K562 (cell line): ENCODE data around the gene METAP1D. TPM values are rescaled to one million over a fixed set of nuclear protein-coding genes. Genes with fewer than 3 reads are reported as not detected.

Experiments
- ATF1 ChIP-seq, 2 experiments: fragments of 450-650 bp in 1 of 2; IDR thresholded peaks; 2 replicates each; pipeline ENCODE4 v1.6.1; 2016; ENCODE audit warnings: missing compliant biosample characterization in 1 of 2, missing genetic modification characterization in 1 of 2
- PHB2 ChIP-seq: fragments of 450-650 bp; IDR thresholded peaks from 2 replicates; pipeline ENCODE4 v1.6.1; 2017; ENCODE audit warnings: low read depth
- RBM17 ChIP-seq: fragments of 200-400 bp; formaldehyde crosslinking; IDR thresholded peaks from 2 replicates; pipeline ENCODE4 v1.6.1; 2017; ENCODE audit warnings: low read depth, mild to moderate bottlenecking, low read length, borderline replicate concordance
- SAFB2 ChIP-seq: fragments of 200-400 bp; formaldehyde crosslinking; IDR thresholded peaks from 2 replicates; pipeline ENCODE4 v1.6.1; 2018; ENCODE audit warnings: borderline replicate concordance, low read length, low read depth, moderate library complexity; ENCODE audit not compliant: severe bottlenecking
- ZNF175 ChIP-seq: fragments of 200-800 bp; sonication (Bioruptor generic); IDR thresholded peaks from 2 replicates; pipeline ENCODE4 v1.6.1; 2016; ENCODE audit warnings: low read depth, mild to moderate bottlenecking, missing genetic modification characterization, missing compliant biosample characterization
- ZNF518B ChIP-seq: fragments of 250-450 bp; sonication (Bioruptor Pico); IDR thresholded peaks from 2 replicates; pipeline ENCODE4 v1.5.0; 2021; ENCODE audit warnings: mild to moderate bottlenecking, moderate library complexity
- ZSCAN32 ChIP-seq: fragments of 450-650 bp; formaldehyde crosslinking; IDR thresholded peaks from 2 replicates; pipeline ENCODE4 v1.4.0; 2020; ENCODE audit warnings: mild to moderate bottlenecking, moderate library complexity
- polyA plus RNA-seq, 8 experiments: library from polyadenylated mRNA; depleted of rRNA in 4 of 8; stranded (reverse) in 5 of 8; unstranded in 3 of 8; fragments of >200 nt; fragmentation: Nextera tagmentation in 2 of 8; fragmentation: Illumina TruSeq in 1 of 8; extraction: Ambion mirVana in 2 of 8; extraction: Trizol in 1 of 8; gene quantifications; 2 replicates each; pipeline versions ENCODE4 v1.2.1 to v1.2.3, GENCODE V29; 2011 to 2014; ENCODE audit warnings: inconsistent platforms in 1 of 8, missing spikeins in 1 of 8
- total RNA-seq, 7 experiments: library from RNA; depleted of rRNA in 6 of 7; stranded (reverse); fragments of >200 nt in 6 of 7; fragmentation: Illumina TruSeq in 2 of 7; extraction: Trizol in 2 of 7; gene quantifications; 2 replicates each; pipeline versions ENCODE4 v1.2.1 to v1.2.3, GENCODE V29; 2011 to 2021; ENCODE audit warnings: low replicate concordance in 1 of 7

The METAP1D gene
- total and polyA plus RNA-seq, 9 of the 15 experiments (the other 6 are each of a cell fraction or from before 2014, with no cell fraction given): 8.0 to 23.4 (median 15.7) TPM

DNA sequence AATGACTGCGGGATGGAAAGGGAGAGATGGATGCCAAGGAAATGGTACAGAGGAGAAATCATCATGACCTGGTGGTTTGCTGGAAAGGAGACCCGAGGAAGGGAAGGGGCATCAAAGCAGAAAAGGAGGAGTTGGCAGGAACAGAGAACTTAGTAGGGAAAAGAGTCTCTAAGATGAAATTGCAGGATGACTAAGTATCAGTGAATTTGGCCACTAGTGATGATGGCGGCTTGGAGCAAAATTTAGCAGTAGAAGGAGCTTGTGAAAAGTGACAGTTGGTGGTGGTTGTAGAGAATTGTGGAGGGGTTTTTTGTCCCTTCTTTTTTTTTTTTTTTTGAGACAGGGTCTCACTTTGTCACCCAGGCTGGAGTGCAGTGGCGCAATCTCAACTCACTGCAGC, 10.1 kb downstream of the METAP1D start (continued):
- TF ChIP-seq ATF1 (CRISPR knock-in tag; IDR thresholded peaks at IDR 0.05) (no peak), ATF1 (tag; IDR thresholded peaks at IDR 0.05) (no peak), ZSCAN32 (CRISPR knock-in tag) (no peak), SAFB2 (no peak), RBM17 (no peak), PHB2 (no peak), ZNF518B (CRISPR knock-in tag) (no peak), ZNF175 (no peak)
